Keratinocyte (primary cell): ENCODE results near the gene CUBN.

Experiments used
- CTCF ChIP-seq, 3 experiments: IDR thresholded peaks in 1 of 3; conservative IDR thresholded peaks in 1 of 3; optimal IDR thresholded peaks in 1 of 3; 2 replicates in 2 of 3; 3 replicates in 1 of 3; pipeline versions ENCODE3 to v1.5.1; 2011; ENCODE audit warnings: low read length in 3 of 3, mild to moderate bottlenecking in 3 of 3, moderate library complexity in 2 of 3, control low read depth in 1 of 3, inconsistent platforms in 1 of 3; ENCODE audit not compliant: insufficient read depth in 2 of 3; ENCODE audit errors: extremely low read depth in 1 of 3
- EZH2 ChIP-seq: IDR thresholded peaks from one replicate; pipeline ENCODE4 v1.6.1; 2012; ENCODE audit warnings: inconsistent platforms, mild to moderate bottlenecking, low read length, moderate library complexity

DNA sequence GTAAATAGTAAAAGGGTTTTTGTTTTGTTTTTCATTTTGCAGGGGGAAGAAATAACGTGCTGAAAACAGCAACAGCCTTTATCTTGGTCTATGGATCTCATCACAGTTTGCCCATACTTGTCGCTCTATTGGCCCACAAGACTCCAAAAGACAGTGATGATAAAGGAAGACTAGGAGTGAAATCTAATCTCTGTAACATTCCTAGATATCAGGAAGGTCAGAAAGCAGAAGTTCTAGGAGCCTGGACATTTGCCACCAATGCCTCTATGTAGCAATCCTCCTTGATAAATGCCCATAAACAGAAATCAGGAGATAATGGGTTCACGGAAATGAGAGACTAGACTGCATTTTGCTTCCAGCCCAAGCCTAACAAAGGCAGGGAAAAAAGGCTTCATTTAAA is 8.9 kb downstream of the CUBN start:
- no peak for TF ChIP-seq CTCF (optimal IDR thresholded peaks at IDR 0.05 in 1 of 3, IDR thresholded peaks at IDR 0.05 in 1 of 3, conservative IDR thresholded peaks at IDR 0.05 in 1 of 3; ENCODE audit: extremely low read depth in 1 of 3, insufficient read depth in 2 of 3, low read length in 3 of 3)
- TF ChIP-seq EZH2: no peak
